OCI-LY1 (cell line): ENCODE data around the gene SLC13A2.

Experiments used
- CTCF ChIP-seq: fragments of 200-600 bp; sonication (generic), shearing (Covaris generic); IDR thresholded peaks from 2 replicates; pipeline ENCODE4 v1.5.1; 2017; ENCODE audit warnings: mild to moderate bottlenecking, antibody characterized with exemption, low read length, moderate library complexity, mixed read lengths
- EZH2 ChIP-seq: fragments of 200-600 bp; sonication (generic), shearing (Covaris generic); IDR thresholded peaks from 2 replicates; pipeline ENCODE4 v1.8.0; 2017; ENCODE audit warnings: borderline replicate concordance, mixed run types, mild to moderate bottlenecking, antibody characterized with exemption, low read length, moderate library complexity, mixed read lengths

GRCh38 chr17:28427371-28427770, 46.1 kb upstream of the SLC13A2 start:
- TF ChIP-seq CTCF (no peak), EZH2 (no peak)
